GM18858 (cell line): ENCODE measurements around the gene LMTK3.

ENCODE experiments used
- ATAC-seq: cut with Tn5 transposase; IDR thresholded peaks from one replicate; pipeline ENCODE4 v1.9.1; 2021; ENCODE audit not compliant: unreplicated experiment

The LMTK3 gene

GRCh38 chr19:48511800-48512503 lies at the start of gene LMTK3:
Gene LMTK3 (minus strand): TSS chr19:48511835. CDS start chr19:48511576, 259 bp downstream.
- ATAC-seq, result no peak

GRCh38 chr19:48561412-48561811 lies 49.8 kb upstream of the LMTK3 start:
- ATAC-seq, result no peak

- ATAC-seq, result no peak
Observed at GRCh38 chr19:48560095-48560530, 48.5 kb upstream of the LMTK3 start.

GRCh38 chr19:48558018-48558684 lies 46.5 kb upstream of the LMTK3 start:
- ATAC-seq, result no peak

- ATAC-seq, result no peak
Observed at GRCh38 chr19:48556825-48557224, 45.2 kb upstream of the LMTK3 start.

- ATAC-seq, result no peak
Observed at GRCh38 chr19:48556163-48556562, 44.5 kb upstream of the LMTK3 start.

- ATAC-seq, result no peak
Observed at GRCh38 chr19:48554385-48555091, 42.9 kb upstream of the LMTK3 start.

GRCh38 chr19:48553676-48554384 lies 42.2 kb upstream of the LMTK3 start:
- ATAC-seq, result no peak

GRCh38 chr19:48552406-48553322 lies 41.0 kb upstream of the LMTK3 start:
- ATAC-seq, result no peak

GRCh38 chr19:48551437-48552302 lies 40.0 kb upstream of the LMTK3 start, which contains the start of gene SULT2B1:
Gene SULT2B1 (plus strand): TSS chr19:48552172. CDS start chr19:48552253, 81 bp downstream.
- no peak for ATAC-seq

GRCh38 chr19:48549380-48549779 lies 37.7 kb upstream of the LMTK3 start:
- ATAC-seq, result no peak

GRCh38 chr19:48548253-48548911 lies 36.7 kb upstream of the LMTK3 start:
- no peak for ATAC-seq

GRCh38 chr19:48547722-48548121 lies 36.1 kb upstream of the LMTK3 start:
- no peak for ATAC-seq

GRCh38 chr19:48544856-48545750 lies 33.5 kb upstream of the LMTK3 start:
- no peak for ATAC-seq

- no peak for ATAC-seq
Observed at GRCh38 chr19:48543121-48543710, 31.6 kb upstream of the LMTK3 start.

GRCh38 chr19:48541813-48542212 lies 30.2 kb upstream of the LMTK3 start:
- ATAC-seq, result no peak

- no peak for ATAC-seq
Observed at GRCh38 chr19:48540110-48540509, 28.5 kb upstream of the LMTK3 start.
